ENCODE measurements around the gene KLHL7.

- TF ChIP-seq NFE2L1 (tag; IDR thresholded peaks at IDR 0.05; ENCODE audit: borderline replicate concordance, low read depth), result no peak
- no peak for TF ChIP-seq HCFC1 (IDR thresholded peaks at IDR 0.05; ENCODE audit: low read depth, low read length)
- no peak for TF ChIP-seq FOXP4 (CRISPR knock-in tag; IDR thresholded peaks at IDR 0.05; ENCODE audit: borderline replicate concordance)
- TF ChIP-seq MAFK (IDR thresholded peaks at IDR 0.05; ENCODE audit: low read length), result no peak
- no peak for TF ChIP-seq ZKSCAN3 (CRISPR knock-in tag; IDR thresholded peaks at IDR 0.05)
- no peak for TF ChIP-seq ZFP91 (CRISPR knock-in tag; IDR thresholded peaks at IDR 0.05)
- TF ChIP-seq POLR2A (conservative IDR thresholded peaks at IDR 0.05), result peak; percentile 95; the same call in 1 of the 2 replicates
- TF ChIP-seq KAT7 (CRISPR knock-in tag; IDR thresholded peaks at IDR 0.05; ENCODE audit: borderline replicate concordance), result no peak
- no peak for TF ChIP-seq FOXP1 (CRISPR knock-in tag; IDR thresholded peaks at IDR 0.05)
- TF ChIP-seq CTCF (IDR thresholded peaks at IDR 0.05 in 2 of 3, conservative IDR thresholded peaks at IDR 0.05 in 1 of 3; ENCODE audit: insufficient read depth in 2 of 3, low read depth in 1 of 3, low read length in 3 of 3), result no peak
- TF ChIP-seq JUNB (CRISPR knock-in tag; conservative IDR thresholded peaks at IDR 0.05), result no peak
- TF ChIP-seq REST (IDR thresholded peaks at IDR 0.05; ENCODE audit: borderline replicate concordance), result no peak; the same call in 1 of the 2 replicates
- no peak for TF ChIP-seq REST (CRISPR knock-in tag; IDR thresholded peaks at IDR 0.05; ENCODE audit: low read depth)
- TF ChIP-seq ZNF561 (CRISPR knock-in tag; conservative IDR thresholded peaks at IDR 0.05), result no peak
- no peak for TF ChIP-seq E2F5 (CRISPR knock-in tag; IDR thresholded peaks at IDR 0.05)
These were observed 420 bp upstream of the KLHL7 start for GRCh38 chr7:23105086-23105643.

Data from K562 (cell line).